SK-N-SH (cell line): ENCODE data around the gene ACVR1C. TPM values are rescaled to one million over a fixed set of nuclear protein-coding genes. Genes with fewer than 3 reads are reported as not detected.

Source experiments
- CTCF ChIA-PET: fragments of 300-600, 350-600 bp; formaldehyde crosslinking; extraction: SDS; loops from one replicate; lab custom pipeline; 2021; lab: Yijun Ruan, JAX
- POLR2A ChIA-PET: fragments of 350-600 bp; sonication (Branson Sonifier 250); formaldehyde crosslinking; extraction: SDS; loops from one replicate; lab custom pipeline; 2020; ENCODE audit warnings: antibody characterized with exemption, inconsistent platforms; lab: Yijun Ruan, JAX
- DNase-seq: peaks from one replicate; pipeline ENCODE4 v3.0.0; 2012
- H2AFZ ChIP-seq: fragments of 200-600 bp; sonication (generic); 2 replicates; pipeline ENCODE4 v1.8.1; 2016; ENCODE audit warnings: antibody characterized with exemption, mild to moderate bottlenecking, low read depth
- H3F3A ChIP-seq: fragments of 200-600 bp; sonication (generic); replicated peaks from 2 replicates; pipeline ENCODE3; 2016; ENCODE audit warnings: antibody characterized with exemption, mild to moderate bottlenecking; ENCODE audit not compliant: insufficient read depth
- H3K27ac ChIP-seq, 2 experiments: fragments of 200-500 bp in 1 of 2; fragments of 200-600 bp in 1 of 2; sonication (Bioruptor generic) in 1 of 2; sonication (generic), shearing (Covaris generic) in 1 of 2; 2 replicates each; pipeline versions ENCODE4 v1.5.1 to v1.6.1; 2014 to 2016; ENCODE audit warnings: low read depth in 2 of 2, inconsistent platforms in 1 of 2, low read length in 1 of 2, mild to moderate bottlenecking in 1 of 2, mixed read lengths in 1 of 2
- H3K27me3 ChIP-seq: fragments of 200-600 bp; sonication (generic), shearing (Covaris generic); 2 replicates; pipeline ENCODE4 v1.6.1; 2016; ENCODE audit warnings: mixed run types; ENCODE audit not compliant: insufficient read depth
- H3K36me3 ChIP-seq, 2 experiments: fragments of 200-500 bp in 1 of 2; fragments of 200-600 bp in 1 of 2; sonication (Bioruptor generic) in 1 of 2; sonication (generic) in 1 of 2; replicated peaks in 1 of 2; 2 replicates each; pipeline versions ENCODE3 to v1.5.1; 2014 to 2016; ENCODE audit warnings: low read length in 1 of 2, mild to moderate bottlenecking in 1 of 2; ENCODE audit not compliant: insufficient read depth in 2 of 2, control insufficient read depth in 1 of 2
- H3K4me1 ChIP-seq, 2 experiments: fragments of 200-500 bp in 1 of 2; fragments of 200-600 bp in 1 of 2; sonication (Bioruptor generic) in 1 of 2; sonication (generic), shearing (Covaris generic) in 1 of 2; 2 replicates each; pipeline versions ENCODE4 v1.5.1 to v1.6.1; 2014 to 2016; ENCODE audit warnings: low read depth in 1 of 2, low read length in 1 of 2, mixed run types in 1 of 2; ENCODE audit not compliant: insufficient read depth in 2 of 2, control insufficient read depth in 1 of 2
- H3K4me2 ChIP-seq: fragments of 200-600 bp; sonication (generic), shearing (Covaris generic); 2 replicates; pipeline ENCODE4 v1.6.1; 2017; ENCODE audit warnings: mixed run types
- H3K4me3 ChIP-seq, 2 experiments: fragments of 200-500 bp in 1 of 2; fragments of 200-600 bp in 1 of 2; sonication (Bioruptor generic) in 1 of 2; sonication (generic), shearing (Covaris generic) in 1 of 2; 2 replicates each; pipeline versions ENCODE4 v1.5.1 to v1.8.1; 2014 to 2016; ENCODE audit warnings: low read depth in 2 of 2, inconsistent platforms in 1 of 2, low read length in 1 of 2, mild to moderate bottlenecking in 1 of 2, mixed read lengths in 1 of 2, moderate library complexity in 1 of 2
- H3K79me2 ChIP-seq: fragments of 200-600 bp; sonication (generic); 2 replicates; pipeline ENCODE4 v1.8.1; 2017; ENCODE audit warnings: mild to moderate bottlenecking; ENCODE audit not compliant: insufficient read depth
- H3K9ac ChIP-seq: fragments of 200-600 bp; sonication (generic); 2 replicates; pipeline ENCODE4 v1.6.1; 2017; ENCODE audit warnings: mixed run types
- H3K9me2 ChIP-seq: fragments of 200-600 bp; sonication (generic); 2 replicates; pipeline ENCODE4 v1.6.1; 2017; ENCODE audit warnings: mixed run types
- H3K9me3 ChIP-seq: fragments of 200-600 bp; sonication (generic); 2 replicates; pipeline ENCODE4 v1.6.1; 2017; ENCODE audit warnings: mixed run types, mild to moderate bottlenecking, moderate library complexity
- H4K20me1 ChIP-seq: fragments of 200-600 bp; sonication (generic); 2 replicates; pipeline ENCODE4 v1.6.1; 2017; ENCODE audit warnings: mild to moderate bottlenecking, mixed run types; ENCODE audit not compliant: insufficient read depth
- ELF1 ChIP-seq: IDR thresholded peaks from 2 replicates; pipeline ENCODE4 v1.4.0; 2012
- EZH2phosphoT487 ChIP-seq: fragments of 200-600 bp; sonication (generic); IDR thresholded peaks from 2 replicates; pipeline ENCODE4 v1.6.1; 2017; ENCODE audit warnings: low read depth, mixed run types, mild to moderate bottlenecking, antibody characterized with exemption, moderate library complexity, borderline replicate concordance
- MEF2A ChIP-seq: IDR thresholded peaks from 2 replicates; pipeline ENCODE4 v1.4.0; 2012; ENCODE audit warnings: low read depth, borderline replicate concordance
- POLR2AphosphoS5 ChIP-seq: IDR thresholded peaks from 2 replicates; pipeline ENCODE4 v1.6.1; 2012; ENCODE audit warnings: low read depth, low read length
- RCOR1 ChIP-seq: fragments of 150-350 bp; IDR thresholded peaks from 2 replicates; pipeline ENCODE4 v1.6.1; 2017; ENCODE audit warnings: antibody characterized with exemption, low read length
- SIN3A ChIP-seq: IDR thresholded peaks from 2 replicates; pipeline ENCODE4 v1.6.1; 2012; ENCODE audit warnings: low read depth, mild to moderate bottlenecking, low read length, moderate library complexity, borderline replicate concordance
- SMC3 ChIP-seq: IDR thresholded peaks from 2 replicates; pipeline ENCODE4 v1.6.1; 2012; ENCODE audit warnings: low read depth, low read length, improper control_type of control experiment
- TAF1 ChIP-seq: IDR thresholded peaks from 2 replicates; pipeline ENCODE4 v1.6.1; 2012; ENCODE audit warnings: low read depth, mild to moderate bottlenecking, low read length, moderate library complexity, borderline replicate concordance
- WGBS: methylation state at CpG from one replicate; pipeline ENCODE4 v1.1.6; 2017; ENCODE audit warnings: low lambda C conversion rate; 5-methylcytosine and 5-hydroxymethylcytosine counted together
- polyA plus RNA-seq, 3 experiments: library from polyadenylated mRNA; depleted of rRNA; stranded (reverse); fragments of >200 nt; gene quantifications; 2 replicates each; pipeline ENCODE4 v1.2.3, GENCODE V29; 2012
- TF ChIP-seq, protein P1 (sequence below): fragments of 150-350 bp; IDR thresholded peaks from 2 replicates; pipeline ENCODE4 v1.6.1; 2016; ENCODE audit warnings: mild to moderate bottlenecking, low read depth, low read length
- TF ChIP-seq, protein P2 (sequence below): IDR thresholded peaks from 2 replicates; pipeline ENCODE4 v1.4.0; 2012; ENCODE audit warnings: low read depth
- TF ChIP-seq, protein P3 (sequence below): IDR thresholded peaks from 2 replicates; pipeline ENCODE4 v1.4.0; 2012; ENCODE audit warnings: low read depth, borderline replicate concordance
- TF ChIP-seq, protein P4 (sequence below): fragments of 200-600 bp; sonication (generic); IDR thresholded peaks from 2 replicates; pipeline ENCODE4 v1.6.1; 2017; ENCODE audit warnings: antibody characterized with exemption, mild to moderate bottlenecking, moderate library complexity
- TF ChIP-seq, protein P5 (sequence below): IDR thresholded peaks from 2 replicates; pipeline ENCODE4 v1.6.1; 2012; ENCODE audit warnings: mild to moderate bottlenecking, low read depth, low read length, moderate library complexity

ACVR1C gene
- polyA plus RNA-seq (2012; rRNA removed) = 0.03 TPM in 1 of 2 replicates, not detected in the other
- 0.01 TPM in 2 replicates for polyA plus RNA-seq (2012; cell fraction: cytosol; rRNA removed)
- 0.01 and 0.04 TPM in 2 replicates for polyA plus RNA-seq (2012; cell fraction: nucleus; rRNA removed)

DNA sequence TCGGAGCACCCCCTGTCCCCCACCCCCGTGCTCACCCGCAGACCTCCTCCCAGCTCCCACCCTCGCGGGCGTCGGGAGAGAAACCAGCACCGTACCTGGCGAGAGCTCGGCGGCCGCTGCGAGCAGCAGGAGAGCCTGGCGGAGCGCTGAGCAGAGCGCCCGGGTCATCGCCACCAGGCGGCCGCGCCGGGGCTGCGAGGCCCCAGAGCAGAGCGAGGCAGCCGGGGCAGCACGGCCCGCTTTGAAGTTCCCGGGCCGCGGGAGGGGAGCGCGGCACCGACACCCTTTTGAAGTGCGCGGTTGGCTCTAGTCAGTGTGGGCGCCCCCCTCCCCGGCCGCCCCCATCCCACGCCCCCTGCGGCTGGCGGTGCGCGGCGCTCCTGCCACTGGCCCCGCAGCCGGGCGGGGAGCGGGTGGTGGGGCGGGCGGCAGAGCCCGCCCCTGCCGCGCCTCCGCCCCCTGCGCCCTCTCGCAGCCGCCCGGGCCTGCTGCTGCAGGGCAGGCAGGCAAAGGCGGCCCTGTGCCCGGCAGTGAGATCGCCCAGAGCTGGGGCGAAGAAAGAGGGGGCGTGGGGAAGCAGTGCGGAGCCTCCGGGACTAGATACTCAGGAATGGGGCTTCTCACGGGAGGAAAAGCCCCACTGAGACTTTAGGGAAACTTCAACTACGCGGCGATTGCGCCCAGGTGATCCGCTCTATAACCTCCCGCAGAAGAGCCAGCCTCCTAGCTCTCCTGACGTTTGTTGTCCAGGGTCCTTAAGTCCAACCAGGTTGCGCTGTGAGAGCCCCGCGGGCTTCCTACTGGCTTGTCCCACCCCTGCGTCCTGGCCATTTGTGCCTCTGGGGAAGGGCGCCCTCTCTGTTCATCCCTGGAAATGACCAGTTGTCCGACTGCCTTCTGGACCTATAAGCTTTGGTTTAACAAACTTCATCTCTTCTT is at the start of gene ACVR1C:
Gene ACVR1C (minus strand): TSS at position 388 of the 939 bp plus-strand sequence. CDS start 220 bp downstream, at position 168.
- H3K4me3 ChIP-seq = peak within 1 kb of the TSS; percentile 58 to 63
- H3K9ac ChIP-seq = no peak within 1 kb of the TSS
- DNase-seq = peak; percentile 92
- CTCF ChIA-PET = interaction anchor here (0.6 to 5.4 kb wide), 32 partner anchors 9 to 1126 kb away, joined by 3 to 34 read pairs (median 4); no protein-coding TSS in a partner anchor
- H3F3A ChIP-seq = peaks cover 5% of the 10 kb centered on the region
- peak within 1 kb of the TSS; percentile 93 for H3K4me2 ChIP-seq
- POLR2A ChIA-PET = interaction anchor here (0.7 kb wide), 1 partner anchor 344 kb away, joined by 4 read pairs; no protein-coding TSS in a partner anchor
- 1% methylated on average over 23 of the region's 79 CpGs for WGBS
- no peaks in the 10 kb centered on the region for H3K9me2 ChIP-seq
- H3K9me3 ChIP-seq = no peaks in the 10 kb centered on the region
- H3K4me1 ChIP-seq = peaks cover 0 to 10% of the 10 kb centered on the region in 2 experiments; a peak in 1 of 4 replicates
- no peak within 1 kb of the TSS for H3K27ac ChIP-seq
- no peaks in the 10 kb centered on the region for H4K20me1 ChIP-seq
- no peaks in the 10 kb centered on the region for H3K36me3 ChIP-seq
- H3K79me2 ChIP-seq = no peaks in the 10 kb centered on the region
- peak within 1 kb of the TSS; percentile 85; the same call in 1 of the 2 replicates for H2AFZ ChIP-seq
- TF ChIP-seq SMC3 (peak; percentile 22; the same call in 1 of the 2 replicates), POLR2AphosphoS5 (no peak), ELF1 (no peak), EZH2phosphoT487 (no peak), MEF2A (no peak), SIN3A (no peak), RCOR1 (0 out of 2 replicates have a peak, but pooled peaks have one; percentile 13), TAF1 (no peak)
- TF ChIP-seq, protein P1, sequence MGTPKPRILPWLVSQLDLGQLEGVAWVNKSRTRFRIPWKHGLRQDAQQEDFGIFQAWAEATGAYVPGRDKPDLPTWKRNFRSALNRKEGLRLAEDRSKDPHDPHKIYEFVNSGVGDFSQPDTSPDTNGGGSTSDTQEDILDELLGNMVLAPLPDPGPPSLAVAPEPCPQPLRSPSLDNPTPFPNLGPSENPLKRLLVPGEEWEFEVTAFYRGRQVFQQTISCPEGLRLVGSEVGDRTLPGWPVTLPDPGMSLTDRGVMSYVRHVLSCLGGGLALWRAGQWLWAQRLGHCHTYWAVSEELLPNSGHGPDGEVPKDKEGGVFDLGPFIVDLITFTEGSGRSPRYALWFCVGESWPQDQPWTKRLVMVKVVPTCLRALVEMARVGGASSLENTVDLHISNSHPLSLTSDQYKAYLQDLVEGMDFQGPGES = no peak
- TF ChIP-seq, protein P2, sequence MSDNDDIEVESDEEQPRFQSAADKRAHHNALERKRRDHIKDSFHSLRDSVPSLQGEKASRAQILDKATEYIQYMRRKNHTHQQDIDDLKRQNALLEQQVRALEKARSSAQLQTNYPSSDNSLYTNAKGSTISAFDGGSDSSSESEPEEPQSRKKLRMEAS = peak; percentile 11; the same call in 1 of the 2 replicates
- TF ChIP-seq, protein P3, sequence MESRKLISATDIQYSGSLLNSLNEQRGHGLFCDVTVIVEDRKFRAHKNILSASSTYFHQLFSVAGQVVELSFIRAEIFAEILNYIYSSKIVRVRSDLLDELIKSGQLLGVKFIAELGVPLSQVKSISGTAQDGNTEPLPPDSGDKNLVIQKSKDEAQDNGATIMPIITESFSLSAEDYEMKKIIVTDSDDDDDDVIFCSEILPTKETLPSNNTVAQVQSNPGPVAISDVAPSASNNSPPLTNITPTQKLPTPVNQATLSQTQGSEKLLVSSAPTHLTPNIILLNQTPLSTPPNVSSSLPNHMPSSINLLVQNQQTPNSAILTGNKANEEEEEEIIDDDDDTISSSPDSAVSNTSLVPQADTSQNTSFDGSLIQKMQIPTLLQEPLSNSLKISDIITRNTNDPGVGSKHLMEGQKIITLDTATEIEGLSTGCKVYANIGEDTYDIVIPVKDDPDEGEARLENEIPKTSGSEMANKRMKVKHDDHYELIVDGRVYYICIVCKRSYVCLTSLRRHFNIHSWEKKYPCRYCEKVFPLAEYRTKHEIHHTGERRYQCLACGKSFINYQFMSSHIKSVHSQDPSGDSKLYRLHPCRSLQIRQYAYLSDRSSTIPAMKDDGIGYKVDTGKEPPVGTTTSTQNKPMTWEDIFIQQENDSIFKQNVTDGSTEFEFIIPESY = no peak
- TF ChIP-seq, protein P4, sequence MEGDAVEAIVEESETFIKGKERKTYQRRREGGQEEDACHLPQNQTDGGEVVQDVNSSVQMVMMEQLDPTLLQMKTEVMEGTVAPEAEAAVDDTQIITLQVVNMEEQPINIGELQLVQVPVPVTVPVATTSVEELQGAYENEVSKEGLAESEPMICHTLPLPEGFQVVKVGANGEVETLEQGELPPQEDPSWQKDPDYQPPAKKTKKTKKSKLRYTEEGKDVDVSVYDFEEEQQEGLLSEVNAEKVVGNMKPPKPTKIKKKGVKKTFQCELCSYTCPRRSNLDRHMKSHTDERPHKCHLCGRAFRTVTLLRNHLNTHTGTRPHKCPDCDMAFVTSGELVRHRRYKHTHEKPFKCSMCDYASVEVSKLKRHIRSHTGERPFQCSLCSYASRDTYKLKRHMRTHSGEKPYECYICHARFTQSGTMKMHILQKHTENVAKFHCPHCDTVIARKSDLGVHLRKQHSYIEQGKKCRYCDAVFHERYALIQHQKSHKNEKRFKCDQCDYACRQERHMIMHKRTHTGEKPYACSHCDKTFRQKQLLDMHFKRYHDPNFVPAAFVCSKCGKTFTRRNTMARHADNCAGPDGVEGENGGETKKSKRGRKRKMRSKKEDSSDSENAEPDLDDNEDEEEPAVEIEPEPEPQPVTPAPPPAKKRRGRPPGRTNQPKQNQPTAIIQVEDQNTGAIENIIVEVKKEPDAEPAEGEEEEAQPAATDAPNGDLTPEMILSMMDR = peak; percentile 72
- TF ChIP-seq, protein P5, sequence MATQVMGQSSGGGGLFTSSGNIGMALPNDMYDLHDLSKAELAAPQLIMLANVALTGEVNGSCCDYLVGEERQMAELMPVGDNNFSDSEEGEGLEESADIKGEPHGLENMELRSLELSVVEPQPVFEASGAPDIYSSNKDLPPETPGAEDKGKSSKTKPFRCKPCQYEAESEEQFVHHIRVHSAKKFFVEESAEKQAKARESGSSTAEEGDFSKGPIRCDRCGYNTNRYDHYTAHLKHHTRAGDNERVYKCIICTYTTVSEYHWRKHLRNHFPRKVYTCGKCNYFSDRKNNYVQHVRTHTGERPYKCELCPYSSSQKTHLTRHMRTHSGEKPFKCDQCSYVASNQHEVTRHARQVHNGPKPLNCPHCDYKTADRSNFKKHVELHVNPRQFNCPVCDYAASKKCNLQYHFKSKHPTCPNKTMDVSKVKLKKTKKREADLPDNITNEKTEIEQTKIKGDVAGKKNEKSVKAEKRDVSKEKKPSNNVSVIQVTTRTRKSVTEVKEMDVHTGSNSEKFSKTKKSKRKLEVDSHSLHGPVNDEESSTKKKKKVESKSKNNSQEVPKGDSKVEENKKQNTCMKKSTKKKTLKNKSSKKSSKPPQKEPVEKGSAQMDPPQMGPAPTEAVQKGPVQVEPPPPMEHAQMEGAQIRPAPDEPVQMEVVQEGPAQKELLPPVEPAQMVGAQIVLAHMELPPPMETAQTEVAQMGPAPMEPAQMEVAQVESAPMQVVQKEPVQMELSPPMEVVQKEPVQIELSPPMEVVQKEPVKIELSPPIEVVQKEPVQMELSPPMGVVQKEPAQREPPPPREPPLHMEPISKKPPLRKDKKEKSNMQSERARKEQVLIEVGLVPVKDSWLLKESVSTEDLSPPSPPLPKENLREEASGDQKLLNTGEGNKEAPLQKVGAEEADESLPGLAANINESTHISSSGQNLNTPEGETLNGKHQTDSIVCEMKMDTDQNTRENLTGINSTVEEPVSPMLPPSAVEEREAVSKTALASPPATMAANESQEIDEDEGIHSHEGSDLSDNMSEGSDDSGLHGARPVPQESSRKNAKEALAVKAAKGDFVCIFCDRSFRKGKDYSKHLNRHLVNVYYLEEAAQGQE = peak; percentile 64; the same call in 1 of the 2 replicates
- H3K27me3 ChIP-seq = peaks cover 16% of the 10 kb centered on the region
